Smooth muscle cell (in vitro differentiated cells): ENCODE data around the gene COL19A1. TPM values are rescaled to one million over a fixed set of nuclear protein-coding genes. Genes with fewer than 3 reads are reported as not detected.

ENCODE experiments used
- DNase-seq: peaks from one replicate; lab custom pipeline; 2025; ENCODE audit not compliant: unreplicated experiment; lab: John Stamatoyannopoulos, UW
- H2AFZ ChIP-seq: fragments of 200-600 bp; sonication (generic); 2 replicates; pipeline ENCODE4 v1.6.0; 2016; ENCODE audit warnings: antibody characterized with exemption, low read depth, mild to moderate bottlenecking
- H3F3A ChIP-seq: fragments of 200-600 bp; sonication (generic); 2 replicates; pipeline ENCODE4 v1.6.0; 2017; ENCODE audit warnings: antibody characterized with exemption, low read depth
- H3K27ac ChIP-seq: fragments of 200-600 bp; sonication (generic); 2 replicates; pipeline ENCODE4 v1.5.1; 2016; ENCODE audit warnings: low read depth, mild to moderate bottlenecking
- H3K27me3 ChIP-seq: fragments of 200-600 bp; sonication (generic); 2 replicates; pipeline ENCODE4 v1.6.1; 2016; ENCODE audit warnings: low read depth, mild to moderate bottlenecking
- H3K36me3 ChIP-seq: fragments of 200-600 bp; sonication (generic); 2 replicates; pipeline ENCODE4 v1.5.1; 2016; ENCODE audit warnings: low read depth
- H3K4me1 ChIP-seq: fragments of 200-600 bp; sonication (generic); 2 replicates; pipeline ENCODE4 v1.5.1; 2016; ENCODE audit warnings: low read depth
- H3K4me2 ChIP-seq: fragments of 200-600 bp; sonication (generic); 2 replicates; pipeline ENCODE4 v1.6.0; 2016; ENCODE audit warnings: mild to moderate bottlenecking
- H3K4me3 ChIP-seq: fragments of 200-600 bp; sonication (generic); 2 replicates; pipeline ENCODE4 v1.5.1; 2016; ENCODE audit warnings: mild to moderate bottlenecking
- H3K79me2 ChIP-seq: fragments of 200-600 bp; sonication (generic); 2 replicates; pipeline ENCODE4 v1.6.0; 2016; ENCODE audit warnings: low read depth, mild to moderate bottlenecking
- H3K9ac ChIP-seq: fragments of 200-600 bp; sonication (generic); 2 replicates; pipeline ENCODE4 v1.6.0; 2016; ENCODE audit warnings: low read depth
- H3K9me3 ChIP-seq: fragments of 200-600 bp; sonication (generic); replicated peaks from 2 replicates; pipeline ENCODE4 v1.5.1; 2016; ENCODE audit warnings: low read depth
- H4K20me1 ChIP-seq: fragments of 200-600 bp; sonication (generic); 2 replicates; pipeline ENCODE4 v1.6.0; 2016; ENCODE audit warnings: low read depth
- CTCF ChIP-seq: fragments of 200-600 bp; sonication (generic); IDR thresholded peaks from 2 replicates; pipeline ENCODE4 v1.5.1; 2017; ENCODE audit warnings: borderline replicate concordance, mild to moderate bottlenecking, antibody characterized with exemption; ENCODE audit not compliant: insufficient read depth, poor library complexity, severe bottlenecking
- WGBS: methylation state at CpG from one replicate; pipeline ENCODE4 v1.1.7; 2016; ENCODE audit warnings: low lambda C conversion rate; 5-methylcytosine and 5-hydroxymethylcytosine counted together
- polyA plus RNA-seq: library from polyadenylated mRNA; unstranded; fragments of >200 nt; fragmentation: Nextera tagmentation; extraction: Ambion mirVana; gene quantifications from 2 replicates; pipeline ENCODE4 v1.2.1, GENCODE V29; 2016
- total RNA-seq: library from RNA; depleted of rRNA; stranded (reverse); fragments of >200 nt; gene quantifications from 2 replicates; pipeline ENCODE4 v1.2.3, GENCODE V29; 2014

Gene COL19A1
- total and polyA plus RNA-seq, 2 experiments from 2014 or later, result 0.55 to 1.6 TPM

GRCh38 chr6:70196531-70196930, 330.2 kb downstream of the COL19A1 start:
- TF ChIP-seq CTCF, result no peak
- H3K4me3 ChIP-seq, result no peak overlapping the region
- no peaks in the 10 kb centered on the region for H3K4me1 ChIP-seq
- H3K9ac ChIP-seq, result no peak overlapping the region
- no peaks in the 10 kb centered on the region for H4K20me1 ChIP-seq
- no peaks in the 10 kb centered on the region for H3K36me3 ChIP-seq
- no peaks in the 10 kb centered on the region for H3K9me3 ChIP-seq
- no peak overlapping the region for H2AFZ ChIP-seq
- no peak for DNase-seq
- no peaks in the 10 kb centered on the region for H3K27me3 ChIP-seq
- 93% methylated on average over 2 of the region's 2 CpGs for WGBS
- H3K4me2 ChIP-seq, result no peak overlapping the region
- no peaks in the 10 kb centered on the region for H3K79me2 ChIP-seq
- H3K27ac ChIP-seq, result no peak overlapping the region
- no peaks in the 10 kb centered on the region for H3F3A ChIP-seq

- no peak for DNase-seq
- Histone ChIP-seq H3K9ac (no peak overlapping the region), H3K79me2 (no peaks in the 10 kb centered on the region), H2AFZ (no peak overlapping the region), H3F3A (no peaks in the 10 kb centered on the region), H3K4me3 (no peak overlapping the region), H3K27ac (no peak overlapping the region), H3K4me1 (no peaks in the 10 kb centered on the region), H4K20me1 (no peaks in the 10 kb centered on the region), H3K4me2 (no peak overlapping the region), H3K27me3 (no peaks in the 10 kb centered on the region), H3K9me3 (no peaks in the 10 kb centered on the region), H3K36me3 (no peaks in the 10 kb centered on the region)
- WGBS, result 89% methylated on average over 2 of the region's 2 CpGs
- no peak for TF ChIP-seq CTCF
These were observed 332.4 kb downstream of the COL19A1 start for GRCh38 chr6:70198785-70199184.

GRCh38 chr6:70208235-70208790, 342.0 kb downstream of the COL19A1 start:
- H3K4me3 ChIP-seq, result no peak overlapping the region
- no peak overlapping the region for H3K27ac ChIP-seq
- no peak overlapping the region for H3K4me2 ChIP-seq
- H3K79me2 ChIP-seq, result no peaks in the 10 kb centered on the region
- no peak for DNase-seq
- H3K27me3 ChIP-seq, result no peaks in the 10 kb centered on the region
- no peaks in the 10 kb centered on the region for H4K20me1 ChIP-seq
- no peak for TF ChIP-seq CTCF
- 86% methylated on average over 1 of the region's 1 CpG for WGBS
- H3K9ac ChIP-seq, result no peak overlapping the region
- no peaks in the 10 kb centered on the region for H3K4me1 ChIP-seq
- no peak overlapping the region for H2AFZ ChIP-seq
- H3K36me3 ChIP-seq, result no peaks in the 10 kb centered on the region
- no peaks in the 10 kb centered on the region for H3K9me3 ChIP-seq
- no peaks in the 10 kb centered on the region for H3F3A ChIP-seq

- no peak for DNase-seq
- no peaks in the 10 kb centered on the region for H4K20me1 ChIP-seq
- no peak overlapping the region for H3K4me2 ChIP-seq
- peak; percentile 23 for TF ChIP-seq CTCF
- no peaks in the 10 kb centered on the region for H3K36me3 ChIP-seq
- no peaks in the 10 kb centered on the region for H3K9me3 ChIP-seq
- H2AFZ ChIP-seq, result no peak overlapping the region
- WGBS, result 59% methylated on average over 2 of the region's 2 CpGs
- H3K79me2 ChIP-seq, result no peaks in the 10 kb centered on the region
- no peaks in the 10 kb centered on the region for H3K4me1 ChIP-seq
- no peak overlapping the region for H3K4me3 ChIP-seq
- H3K9ac ChIP-seq, result no peak overlapping the region
- H3K27me3 ChIP-seq, result no peaks in the 10 kb centered on the region
- H3K27ac ChIP-seq, result no peak overlapping the region
- no peaks in the 10 kb centered on the region for H3F3A ChIP-seq
These were observed 344.1 kb downstream of the COL19A1 start for GRCh38 chr6:70210462-70210861.
